GM12878 (cell line): ENCODE data around the gene KIF2C. TPM values are rescaled to one million over a fixed set of nuclear protein-coding genes. Genes with fewer than 3 reads are reported as not detected.

Source experiments
- BRCA1 ChIP-seq: IDR thresholded peaks from 2 replicates; pipeline ENCODE4 v1.6.1; 2011; ENCODE audit warnings: low read depth, low read length, improper control_type of control experiment
- CHD4 ChIP-seq: fragments of 200-600 bp; sonication (generic); IDR thresholded peaks from 2 replicates; pipeline ENCODE4 v1.6.1; 2016; ENCODE audit warnings: mild to moderate bottlenecking
- CREM ChIP-seq: IDR thresholded peaks from 2 replicates; pipeline ENCODE4 v1.6.1; 2014; ENCODE audit warnings: antibody characterized with exemption, low read depth
- ELK1 ChIP-seq: IDR thresholded peaks from 2 replicates; pipeline ENCODE4 v1.6.1; 2012; ENCODE audit warnings: low read depth, low read length, improper control_type of control experiment
- ESRRA ChIP-seq: IDR thresholded peaks from 2 replicates; pipeline ENCODE4 v1.6.1; 2012; ENCODE audit warnings: mild to moderate bottlenecking, low read length, improper control_type of control experiment
- FOS ChIP-seq: IDR thresholded peaks from 3 replicates; pipeline ENCODE4 v1.6.1; 2011; ENCODE audit warnings: borderline replicate concordance; ENCODE audit not compliant: insufficient read length; ENCODE audit errors: extremely low read depth
- MTA2 ChIP-seq: fragments of 450-650 bp; IDR thresholded peaks from 2 replicates; pipeline ENCODE4 v1.6.1; 2016; ENCODE audit warnings: low read depth, mild to moderate bottlenecking, moderate library complexity
- MYC ChIP-seq: IDR thresholded peaks from 2 replicates; pipeline ENCODE4 v1.6.1; 2011; ENCODE audit warnings: mild to moderate bottlenecking, low read length, moderate library complexity, inconsistent platforms; ENCODE audit not compliant: insufficient read depth, insufficient replicate concordance, insufficient read length, severe bottlenecking
- PKNOX1 ChIP-seq: fragments of 450-650 bp; IDR thresholded peaks from 2 replicates; pipeline ENCODE4 v1.6.1; 2016; ENCODE audit warnings: mild to moderate bottlenecking
- POU2F2 ChIP-seq: IDR thresholded peaks from 3 replicates; pipeline ENCODE4 v1.6.1; 2011; ENCODE audit warnings: low read depth, mild to moderate bottlenecking, low read length, borderline replicate concordance
- RAD21 ChIP-seq: IDR thresholded peaks from 2 replicates; pipeline ENCODE4 v1.6.1; 2011; ENCODE audit warnings: mild to moderate bottlenecking, low read depth, low read length, moderate library complexity; ENCODE audit not compliant: insufficient read depth
- RB1 ChIP-seq: fragments of 450-650 bp; formaldehyde crosslinking; IDR thresholded peaks from 2 replicates; pipeline ENCODE4 v1.6.1; 2017; ENCODE audit warnings: mild to moderate bottlenecking, borderline replicate concordance
- RELB ChIP-seq: fragments of 450-650 bp; IDR thresholded peaks from 2 replicates; pipeline ENCODE4 v1.6.1; 2017; ENCODE audit warnings: low read depth, mild to moderate bottlenecking, moderate library complexity
- RUNX3 ChIP-seq: IDR thresholded peaks from 2 replicates; pipeline ENCODE4 v1.6.1; 2012; ENCODE audit warnings: low read length, inconsistent platforms
- SIN3A ChIP-seq: IDR thresholded peaks from 2 replicates; pipeline ENCODE4 v1.6.1; 2012; ENCODE audit warnings: low read depth, low read length, improper control_type of control experiment
- SKIL ChIP-seq: fragments of 450-650 bp; IDR thresholded peaks from 2 replicates; pipeline ENCODE4 v1.6.1; 2017; ENCODE audit warnings: mild to moderate bottlenecking, low read depth, inconsistent platforms; ENCODE audit not compliant: poor library complexity, severe bottlenecking
- SP1 ChIP-seq: IDR thresholded peaks from one replicate; pipeline ENCODE4 v1.6.1; 2011; ENCODE audit warnings: low read depth, low read length
- SPI1 ChIP-seq: IDR thresholded peaks from 2 replicates; pipeline ENCODE4 v1.6.1; 2011; ENCODE audit warnings: low read depth, mild to moderate bottlenecking, low read length, moderate library complexity, borderline replicate concordance; ENCODE audit not compliant: insufficient read depth
- ZNF592 ChIP-seq: fragments of 450-650 bp; IDR thresholded peaks from 2 replicates; pipeline ENCODE4 v1.6.1; 2017; ENCODE audit warnings: mild to moderate bottlenecking, moderate library complexity
- polyA plus RNA-seq, 11 experiments: library from polyadenylated mRNA; depleted of rRNA in 4 of 11; unstranded in 6 of 11; stranded (reverse) in 5 of 11; fragments of >200 nt; fragmentation: Nextera tagmentation in 4 of 11; fragmentation: Illumina TruSeq in 1 of 11; extraction: Ambion mirVana in 4 of 11; extraction: Trizol in 1 of 11; gene quantifications; 1 replicate in 1 of 11; 2 replicates in 10 of 11; pipeline versions ENCODE4 v1.2.1 to v1.2.3, GENCODE V29; 2011 to 2016; ENCODE audit warnings: inconsistent platforms in 2 of 11, missing spikeins in 2 of 11, low read depth in 1 of 11
- total RNA-seq, 4 experiments: library from RNA; depleted of rRNA in 3 of 4; stranded (reverse); fragments of >200 nt in 3 of 4; fragmentation: Illumina TruSeq in 1 of 4; extraction: Trizol in 1 of 4; gene quantifications; 2 replicates each; pipeline versions ENCODE4 v1.2.1 to v1.2.3, GENCODE V29; 2013 to 2021

Gene KIF2C
- total and polyA plus RNA-seq, 10 of the 15 experiments (the other 5 are each of a cell fraction or from before 2014, with no cell fraction given) = 42.3 to 104 (median 83.8) TPM

- no peak for TF ChIP-seq ZNF592
- TF ChIP-seq SIN3A = peak; percentile 79; the same call in 1 of the 2 replicates
- no peak for TF ChIP-seq CHD4
- peak; percentile 91 for TF ChIP-seq PKNOX1
- no peak for TF ChIP-seq SPI1
- peak; percentile 21; the same call in 1 of the 2 replicates for TF ChIP-seq CREM
- no peak for TF ChIP-seq RUNX3
- TF ChIP-seq POU2F2 = peak; percentile 83; the same call in 2 of the 3 replicates
- peak; percentile 86; the same call in 1 of the 2 replicates for TF ChIP-seq RB1
- TF ChIP-seq MTA2 = no peak
- TF ChIP-seq ELK1 = no peak
- peak; percentile 98 for TF ChIP-seq SKIL
- TF ChIP-seq RELB = peak; percentile 67; the same call in 1 of the 2 replicates
- no peak for TF ChIP-seq FOS
- TF ChIP-seq SP1 = peak; percentile 42
- no peak for TF ChIP-seq ESRRA
- TF ChIP-seq MYC = peak; percentile 73
- TF ChIP-seq BRCA1 = no peak
- peak; percentile 86 for TF ChIP-seq RAD21
Observed at GRCh38 chr1:44799770-44800584, 60.3 kb downstream of the KIF2C start, which contains the start of gene PLK3 (continued).
